ENCODE measurements around the gene ARHGAP26. TPM values are rescaled to one million over a fixed set of nuclear protein-coding genes. Genes with fewer than 3 reads are reported as not detected.
A peak's percentile ranks its signal among the peaks of the same experiment; 100 is the strongest.

Gene ARHGAP26
- total RNA-seq, 6 experiments from 2014 or later = 6.7 to 14.5 (median 8.3) TPM

GRCh38 chr5:142869886-142870285, 99.7 kb downstream of the ARHGAP26 start:
- no peaks in the 10 kb centered on the region for H3K27me3 ChIP-seq
- DNase-seq = no peak
- no peak for TF ChIP-seq CTCF (IDR thresholded peaks at IDR 0.05)
- TF ChIP-seq POLR2A (IDR thresholded peaks at IDR 0.05) = no peak
- H3K9me3 ChIP-seq = no peaks in the 10 kb centered on the region
- intact Hi-C loops (cut with DNase I) = loop anchor here (10.0 kb wide), 2 partner anchors 55 to 105 kb away; no protein-coding TSS in a partner anchor
- H3K36me3 ChIP-seq = no peaks in the 10 kb centered on the region
- WGBS (ENCODE audit: insufficient coverage, low coverage, low lambda C conversion rate, missing lambda C conversion rate) = 42% methylated on average over 3 of the region's 3 CpGs
- H3K4me3 ChIP-seq = no peak overlapping the region
- no peak overlapping the region for H3K27ac ChIP-seq
- ATAC-seq = no peak
- H3K4me1 ChIP-seq = peaks cover 0 to 16% (median 7%) of the 10 kb centered on the region in 4 donors

GRCh38 chr5:142870532-142871362, 100.6 kb downstream of the ARHGAP26 start:
- Histone ChIP-seq H3K4me1 (peaks cover 0 to 25% (median 8%) of the 10 kb centered on the region in 4 donors), H3K4me3 (no peak overlapping the region), H3K27ac (no peak overlapping the region), H3K36me3 (no peaks in the 10 kb centered on the region), H3K9me3 (no peaks in the 10 kb centered on the region), H3K27me3 (no peaks in the 10 kb centered on the region)
- peak in 1 of 4 donors; percentile 11 for ATAC-seq
- DNase-seq = no peak
- TF ChIP-seq POLR2A (IDR thresholded peaks at IDR 0.05) (no peak), CTCF (IDR thresholded peaks at IDR 0.05) (no peak)
- intact Hi-C loops (cut with DNase I) = loop anchor here (10.0 kb wide), 2 partner anchors 56 to 106 kb away; no protein-coding TSS in a partner anchor
- 85% methylated on average over 3 of the region's 9 CpGs for WGBS (ENCODE audit: insufficient coverage, low coverage, low lambda C conversion rate, missing lambda C conversion rate)

GRCh38 chr5:142871363-142872193, 101.4 kb downstream of the ARHGAP26 start:
- H3K9me3 ChIP-seq = no peaks in the 10 kb centered on the region
- no peak overlapping the region for H3K4me3 ChIP-seq
- no peaks in the 10 kb centered on the region for H3K36me3 ChIP-seq
- no peak overlapping the region for H3K27ac ChIP-seq
- intact Hi-C loops (cut with DNase I) = loop anchor here (10.0 kb wide), 2 partner anchors 57 to 107 kb away; no protein-coding TSS in a partner anchor
- TF ChIP-seq POLR2A (IDR thresholded peaks at IDR 0.05) = no peak
- TF ChIP-seq CTCF (IDR thresholded peaks at IDR 0.05) = no peak
- ATAC-seq (no peak), DNase-seq (no peak)
- no peaks in the 10 kb centered on the region for H3K27me3 ChIP-seq
- peaks cover 0 to 26% (median 8%) of the 10 kb centered on the region in 4 donors for H3K4me1 ChIP-seq
- 78% methylated on average over 6 of the region's 13 CpGs for WGBS (ENCODE audit: insufficient coverage, low coverage, low lambda C conversion rate, missing lambda C conversion rate)

- 58% methylated on average over 3 of the region's 3 CpGs for WGBS (ENCODE audit: insufficient coverage, low coverage, low lambda C conversion rate, missing lambda C conversion rate)
Observed at GRCh38 chr5:142872217-142872616, 102.0 kb downstream of the ARHGAP26 start.

More at GRCh38 chr5:142872217-142872616, 102.0 kb downstream of the ARHGAP26 start:
- intact Hi-C loops (cut with DNase I) = loop anchor here (10.0 kb wide), 2 partner anchors 57 to 107 kb away; no protein-coding TSS in a partner anchor
- DNase-seq (no peak), ATAC-seq (no peak)
- peaks cover 0 to 26% (median 8%) of the 10 kb centered on the region in 4 donors for H3K4me1 ChIP-seq
- no peak overlapping the region for H3K4me3 ChIP-seq
- no peak overlapping the region for H3K27ac ChIP-seq
- TF ChIP-seq POLR2A (IDR thresholded peaks at IDR 0.05) (no peak), CTCF (IDR thresholded peaks at IDR 0.05) (no peak)
- no peaks in the 10 kb centered on the region for H3K9me3 ChIP-seq
- H3K27me3 ChIP-seq = no peaks in the 10 kb centered on the region
- no peaks in the 10 kb centered on the region for H3K36me3 ChIP-seq
